Activated CD8-positive, alpha-beta T cell treated with anti-CD3 and anti-CD28 coated beads for 36 hours (primary cell): ENCODE results near the gene AP5Z1. TPM values are rescaled to one million over a fixed set of nuclear protein-coding genes. Genes with fewer than 3 reads are reported as not detected.

Experiments used
- ATAC-seq: fragments of 200-7000 bp; cut with Tn5 transposase; one replicate; pipeline ENCODE4 v1.10.0; 2021; ENCODE audit warnings: mild to moderate bottlenecking, moderate library complexity
- CTCF ChIA-PET: fragments of 350-600 bp; sonication (Branson Sonifier 250); formaldehyde crosslinking; loops from one replicate; lab custom pipeline; 2021; ENCODE audit warnings: antibody characterized with exemption; lab: Charles Lee
- POLR2A ChIA-PET: fragments of 350-600 bp; sonication (Branson Sonifier 250); formaldehyde crosslinking; loops from one replicate; lab custom pipeline; 2021; ENCODE audit warnings: antibody characterized with exemption; lab: Charles Lee
- DNase-seq: peaks from one replicate; pipeline ENCODE4 v3.0.0-alpha.2; 2020
- H3K27ac Mint-ChIP-seq: one replicate; pipeline ENCODE4 v1.8.0; 2021; ENCODE audit warnings: mild to moderate bottlenecking, mixed read lengths
- H3K27me3 Mint-ChIP-seq: one replicate; pipeline ENCODE4 v1.8.0; 2021; ENCODE audit warnings: mixed read lengths
- H3K36me3 Mint-ChIP-seq: one replicate; pipeline ENCODE4 v1.8.0; 2021; ENCODE audit warnings: low read depth, mixed read lengths
- H3K4me1 Mint-ChIP-seq: one replicate; pipeline ENCODE4 v1.8.0; 2021; ENCODE audit warnings: low read depth, mixed read lengths
- H3K4me3 Mint-ChIP-seq: one replicate; pipeline ENCODE4 v1.8.0; 2021; ENCODE audit warnings: mild to moderate bottlenecking, moderate library complexity, mixed read lengths
- H3K9me3 Mint-ChIP-seq: one replicate; pipeline ENCODE4 v1.8.0; 2021; ENCODE audit warnings: mixed read lengths
- intact Hi-C: fragments of 100-400 bp; cut with micrococcal nuclease; formaldehyde crosslinking; loops from one replicate; pipeline ENCODE4 v1.10.0; 2022
- total RNA-seq, 2 experiments: library from RNA; stranded (reverse); gene quantifications; one replicate each; pipeline ENCODE4 v1.2.3, GENCODE V29; 2021
- TF ChIP-seq, protein P1 (sequence below): fragments of 200-600 bp; IDR thresholded peaks from one replicate; pipeline ENCODE4 v1.8.0; 2022; ENCODE audit warnings: antibody characterized with exemption, mild to moderate bottlenecking

Gene AP5Z1
- total RNA-seq, 2 experiments from 2014 or later, result 21.2 to 21.3 TPM

DNA sequence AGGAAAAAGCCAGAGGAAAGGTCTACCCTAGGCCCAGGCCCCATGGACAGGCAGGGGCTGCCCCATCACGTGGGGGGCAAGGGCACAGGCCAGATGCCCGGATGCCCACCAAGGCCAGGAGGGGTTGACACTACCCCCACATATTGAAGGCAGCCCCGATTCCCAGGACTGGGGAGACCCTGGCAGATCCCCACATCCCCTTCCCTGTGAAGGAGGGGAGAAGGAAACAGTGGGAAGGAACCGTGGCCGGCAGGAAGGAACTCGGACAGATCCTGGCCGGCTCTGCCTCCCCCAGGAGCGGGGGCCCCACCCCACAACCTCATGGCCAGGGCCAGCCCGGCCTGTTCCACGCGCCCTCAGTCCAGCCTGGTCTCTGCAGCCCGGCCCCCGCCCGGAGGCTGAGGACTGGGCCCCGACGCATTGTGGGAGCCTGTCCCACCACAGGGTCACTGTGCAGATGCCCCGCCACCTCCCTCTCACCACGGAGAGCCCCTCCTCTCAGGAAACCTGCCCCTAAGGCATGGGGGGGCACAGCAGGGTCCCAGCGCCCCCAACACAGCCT, 45.1 kb downstream of the AP5Z1 start:
- no peaks in the 10 kb centered on the region for H3K36me3 Mint-ChIP-seq
- no peaks in the 10 kb centered on the region for H3K9me3 Mint-ChIP-seq
- H3K4me3 Mint-ChIP-seq, result no peak overlapping the region
- H3K27me3 Mint-ChIP-seq, result peaks cover 2% of the 10 kb centered on the region
- ATAC-seq (no peak), DNase-seq (no peak)
- H3K4me1 Mint-ChIP-seq, result no peaks in the 10 kb centered on the region
- TF ChIP-seq, protein P1, sequence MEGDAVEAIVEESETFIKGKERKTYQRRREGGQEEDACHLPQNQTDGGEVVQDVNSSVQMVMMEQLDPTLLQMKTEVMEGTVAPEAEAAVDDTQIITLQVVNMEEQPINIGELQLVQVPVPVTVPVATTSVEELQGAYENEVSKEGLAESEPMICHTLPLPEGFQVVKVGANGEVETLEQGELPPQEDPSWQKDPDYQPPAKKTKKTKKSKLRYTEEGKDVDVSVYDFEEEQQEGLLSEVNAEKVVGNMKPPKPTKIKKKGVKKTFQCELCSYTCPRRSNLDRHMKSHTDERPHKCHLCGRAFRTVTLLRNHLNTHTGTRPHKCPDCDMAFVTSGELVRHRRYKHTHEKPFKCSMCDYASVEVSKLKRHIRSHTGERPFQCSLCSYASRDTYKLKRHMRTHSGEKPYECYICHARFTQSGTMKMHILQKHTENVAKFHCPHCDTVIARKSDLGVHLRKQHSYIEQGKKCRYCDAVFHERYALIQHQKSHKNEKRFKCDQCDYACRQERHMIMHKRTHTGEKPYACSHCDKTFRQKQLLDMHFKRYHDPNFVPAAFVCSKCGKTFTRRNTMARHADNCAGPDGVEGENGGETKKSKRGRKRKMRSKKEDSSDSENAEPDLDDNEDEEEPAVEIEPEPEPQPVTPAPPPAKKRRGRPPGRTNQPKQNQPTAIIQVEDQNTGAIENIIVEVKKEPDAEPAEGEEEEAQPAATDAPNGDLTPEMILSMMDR, result no peak
- intact Hi-C loops, result no loop called here
- POLR2A ChIA-PET, result no interaction called here
- CTCF ChIA-PET, result no interaction called here
- no peak overlapping the region for H3K27ac Mint-ChIP-seq

DNA sequence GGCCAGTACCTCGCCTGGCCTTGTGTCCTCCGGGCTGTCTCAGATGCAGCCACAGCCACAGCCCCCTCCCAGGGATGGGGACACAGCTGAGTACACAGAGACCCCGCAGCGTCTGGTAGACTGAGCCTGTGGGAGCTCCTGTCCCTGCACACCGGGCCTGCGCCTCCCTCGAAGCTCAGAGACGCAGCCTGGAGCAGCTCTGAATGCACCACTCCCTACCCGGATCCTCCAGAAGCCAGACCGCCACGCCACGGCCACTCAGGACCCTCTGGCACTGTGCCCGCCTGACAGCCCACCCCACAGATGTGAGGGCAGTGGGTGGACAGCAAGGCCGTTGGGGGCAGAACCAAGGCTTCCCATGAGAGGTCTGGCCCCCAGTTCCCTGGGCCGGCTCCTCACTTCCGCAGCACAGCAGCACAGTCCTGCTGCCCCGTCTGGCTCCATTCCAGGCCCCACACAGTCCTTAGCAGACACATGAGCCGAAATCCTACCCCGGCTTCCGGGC, 45.6 kb downstream of the AP5Z1 start:
- no peaks in the 10 kb centered on the region for H3K4me1 Mint-ChIP-seq
- DNase-seq (no peak), ATAC-seq (no peak)
- ChIA-PET CTCF (no interaction called here), POLR2A (no interaction called here)
- peaks cover 2% of the 10 kb centered on the region for H3K27me3 Mint-ChIP-seq
- intact Hi-C loops, result no loop called here
- no peak overlapping the region for H3K4me3 Mint-ChIP-seq
- H3K36me3 Mint-ChIP-seq, result no peaks in the 10 kb centered on the region
- H3K9me3 Mint-ChIP-seq, result no peaks in the 10 kb centered on the region
- TF ChIP-seq, protein P1, result no peak
- H3K27ac Mint-ChIP-seq, result no peak overlapping the region

DNA sequence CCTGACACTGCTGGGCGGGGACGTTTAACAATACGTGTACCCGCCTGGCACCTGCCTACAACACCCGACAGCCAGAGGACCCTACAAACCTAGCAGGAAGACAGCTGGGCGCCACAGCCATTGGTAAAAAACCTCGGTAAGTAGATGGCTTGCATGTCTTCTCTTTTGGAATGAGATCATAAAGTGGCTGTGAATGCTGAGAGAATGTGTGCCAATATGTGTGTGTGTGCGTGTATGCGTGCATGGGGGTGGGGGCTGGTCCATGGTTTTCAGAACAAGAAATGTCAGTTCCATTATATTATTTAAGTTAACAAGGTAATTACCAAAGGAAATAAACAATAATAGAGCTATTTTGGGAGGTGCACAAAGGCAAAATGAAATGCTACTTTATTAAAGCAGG, 47.3 kb downstream of the AP5Z1 start:
- POLR2A ChIA-PET, result no interaction called here
- ATAC-seq, result no peak
- CTCF ChIA-PET, result no interaction called here
- H3K9me3 Mint-ChIP-seq, result no peaks in the 10 kb centered on the region
- H3K4me3 Mint-ChIP-seq, result no peak overlapping the region
- no peaks in the 10 kb centered on the region for H3K36me3 Mint-ChIP-seq
- TF ChIP-seq, protein P1, result no peak
- no peak overlapping the region for H3K27ac Mint-ChIP-seq
- no peaks in the 10 kb centered on the region for H3K4me1 Mint-ChIP-seq
- intact Hi-C loops, result no loop called here
- no peak for DNase-seq
- H3K27me3 Mint-ChIP-seq, result peaks cover 2% of the 10 kb centered on the region

DNA sequence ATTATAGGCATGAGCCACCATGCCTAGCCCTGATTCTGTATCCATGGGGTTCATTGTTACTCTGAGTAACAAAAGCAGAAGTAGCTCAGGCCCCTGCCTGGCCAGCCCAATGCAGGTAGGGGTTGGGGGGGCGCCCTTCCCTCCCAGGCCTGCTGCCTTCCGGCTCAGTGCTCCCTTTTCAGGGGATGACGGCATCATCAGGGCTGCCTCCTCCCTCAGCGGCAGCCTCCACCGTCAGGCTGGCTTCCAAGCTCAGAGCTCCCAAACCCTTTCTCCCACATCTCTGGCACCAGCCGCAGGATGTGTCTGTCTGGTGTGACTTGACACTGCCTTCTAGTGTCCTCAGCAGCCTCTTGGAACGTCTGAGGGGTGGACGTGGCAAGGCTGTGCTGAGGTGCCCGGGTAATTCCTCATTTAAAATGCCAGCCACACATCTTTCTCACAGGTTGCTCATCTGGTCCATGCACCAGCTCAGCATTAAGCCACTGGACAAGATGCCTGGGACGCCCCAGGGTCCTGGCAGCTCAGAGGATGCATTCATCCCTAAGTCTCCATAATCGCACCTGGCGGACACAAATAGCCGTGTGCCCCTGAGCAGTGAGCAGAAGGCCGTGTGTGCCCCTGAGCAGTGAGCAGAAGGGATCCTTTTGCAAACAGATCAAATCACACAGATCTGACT, 48.2 kb downstream of the AP5Z1 start:
- ATAC-seq (no peak), DNase-seq (no peak)
- Mint-ChIP-seq H3K27me3 (peaks cover 2% of the 10 kb centered on the region), H3K36me3 (no peaks in the 10 kb centered on the region), H3K4me3 (no peak overlapping the region), H3K27ac (no peak overlapping the region), H3K4me1 (no peaks in the 10 kb centered on the region), H3K9me3 (no peaks in the 10 kb centered on the region)
- TF ChIP-seq, protein P1, result no peak
- POLR2A ChIA-PET, result no interaction called here
- CTCF ChIA-PET, result interaction anchor here (0.6 to 1.7 kb wide), 2 partner anchors 31 to 60 kb away, joined by 3 to 5 read pairs; partner anchors contain the start of gene RADIL
- intact Hi-C loops, result no loop called here

DNA sequence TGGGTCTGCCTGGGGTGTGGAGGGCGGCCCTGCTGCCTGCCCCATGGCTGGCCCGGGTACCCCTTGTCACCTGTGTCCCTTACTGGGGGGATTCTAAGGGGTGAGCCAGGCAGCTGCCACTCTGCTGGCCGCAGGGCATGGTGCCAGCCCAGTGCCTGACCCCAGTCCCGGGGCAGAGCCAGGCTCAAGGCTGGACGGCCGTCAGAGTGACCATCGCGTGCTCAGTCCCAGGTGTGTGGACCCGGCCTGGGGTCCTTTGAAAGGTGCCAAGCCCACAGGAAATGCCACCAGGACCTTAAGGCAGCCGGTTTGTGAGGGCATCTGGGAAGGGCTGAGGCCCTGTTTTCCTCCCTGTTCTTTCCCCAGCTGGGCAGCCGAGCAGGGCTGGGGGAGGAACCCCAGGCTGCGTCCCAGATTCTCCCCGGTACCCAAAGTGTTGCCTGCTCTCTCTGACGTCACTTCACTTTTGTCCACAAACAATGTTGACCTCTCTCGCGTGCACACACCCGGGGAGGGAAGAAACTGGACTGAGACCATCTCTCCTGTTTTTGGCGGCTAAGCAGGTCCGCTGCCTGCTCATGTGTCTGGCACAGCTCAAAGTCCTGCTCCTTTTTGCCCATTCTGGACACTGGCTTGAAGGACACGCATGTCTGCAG, 48.8 kb downstream of the AP5Z1 start:
- POLR2A ChIA-PET, result no interaction called here
- peaks cover 2% of the 10 kb centered on the region for H3K27me3 Mint-ChIP-seq
- TF ChIP-seq, protein P1, result no peak
- DNase-seq (no peak), ATAC-seq (no peak)
- H3K9me3 Mint-ChIP-seq, result no peaks in the 10 kb centered on the region
- CTCF ChIA-PET, result interaction anchor here (1.7 kb wide), 1 partner anchor 59 kb away, joined by 5 read pairs; the partner anchor contains the start of gene RADIL
- no peak overlapping the region for H3K27ac Mint-ChIP-seq
- H3K4me3 Mint-ChIP-seq, result no peak overlapping the region
- no peaks in the 10 kb centered on the region for H3K4me1 Mint-ChIP-seq
- no peaks in the 10 kb centered on the region for H3K36me3 Mint-ChIP-seq
- intact Hi-C loops, result no loop called here
